Mesenchymal stem cell (in vitro differentiated cells and primary cell): Measurements from ENCODE around the gene SYNDIG1L.
"Not testable (repeated sequence)": the region's sequence is repeated elsewhere in the genome, so short reads cannot be mapped to it uniquely, and the experiment has no call there.

Source experiments
- DNase-seq: peaks from one replicate; pipeline ENCODE4 v3.0.0-alpha.2; 2013
- H2AFZ ChIP-seq: one replicate; pipeline ENCODE4 v1.6.1; 2013; ENCODE audit warnings: low read depth, mild to moderate bottlenecking, control low read depth, inconsistent platforms, low read length, moderate library complexity
- H2AK5ac ChIP-seq: 2 replicates; pipeline ENCODE4 v1.6.1; 2013; ENCODE audit warnings: low read length, moderate library complexity, mild to moderate bottlenecking, inconsistent platforms; ENCODE audit not compliant: severe bottlenecking
- H2BK120ac ChIP-seq: one replicate; pipeline ENCODE4 v1.6.1; 2013; ENCODE audit warnings: low read depth, mild to moderate bottlenecking, inconsistent platforms, low read length, moderate library complexity
- H2BK12ac ChIP-seq, 2 experiments: one replicate each; pipeline ENCODE4 v1.6.1; 2013; ENCODE audit warnings: inconsistent platforms in 2 of 2, low read length in 2 of 2, mild to moderate bottlenecking in 2 of 2, moderate library complexity in 2 of 2, control low read depth in 1 of 2
- H2BK15ac ChIP-seq: one replicate; pipeline ENCODE4 v1.6.1; 2013; ENCODE audit warnings: mild to moderate bottlenecking, low read depth, inconsistent platforms; ENCODE audit not compliant: poor library complexity, severe bottlenecking
- H2BK5ac ChIP-seq: 2 replicates; pipeline ENCODE4 v1.6.1; 2013; ENCODE audit warnings: low read depth, mild to moderate bottlenecking, low read length, control low read depth, inconsistent platforms; ENCODE audit not compliant: poor library complexity, severe bottlenecking
- H3K14ac ChIP-seq, 2 experiments: one replicate each; pipeline ENCODE4 v1.6.1; 2013; ENCODE audit warnings: inconsistent platforms in 2 of 2, low read length in 2 of 2, control low read depth in 1 of 2, mild to moderate bottlenecking in 1 of 2, moderate library complexity in 1 of 2
- H3K18ac ChIP-seq, 2 experiments: one replicate each; pipeline ENCODE4 v1.6.1; 2013; ENCODE audit warnings: inconsistent platforms in 2 of 2, low read length in 2 of 2, control low read depth in 1 of 2, low read depth in 1 of 2, mild to moderate bottlenecking in 1 of 2
- H3K23ac ChIP-seq, 2 experiments: one replicate each; pipeline ENCODE4 v1.6.1; 2013; ENCODE audit warnings: inconsistent platforms in 2 of 2, low read length in 2 of 2, mild to moderate bottlenecking in 2 of 2, moderate library complexity in 2 of 2, control low read depth in 1 of 2
- H3K27ac ChIP-seq: 2 replicates; pipeline ENCODE4 v1.5.1; 2013; ENCODE audit warnings: mild to moderate bottlenecking, moderate library complexity, low read length, control low read depth, inconsistent platforms; ENCODE audit not compliant: poor library complexity, severe bottlenecking
- H3K27me3 ChIP-seq, 2 experiments: 2 replicates each; pipeline versions ENCODE4 v1.6.1 to v1.7.0; 2013; ENCODE audit warnings: low read length in 2 of 2, mild to moderate bottlenecking in 2 of 2, moderate library complexity in 2 of 2, control low read depth in 1 of 2, inconsistent platforms in 1 of 2; ENCODE audit not compliant: control insufficient read depth in 1 of 2, insufficient read depth in 1 of 2
- H3K36me3 ChIP-seq, 2 experiments: 2 replicates each; pipeline versions ENCODE4 v1.6.1 to v1.7.0; 2013; ENCODE audit warnings: low read length in 2 of 2, control low read depth in 1 of 2, inconsistent platforms in 1 of 2, low read depth in 1 of 2, mild to moderate bottlenecking in 1 of 2; ENCODE audit not compliant: insufficient read depth in 2 of 2, control insufficient read depth in 1 of 2
- H3K4ac ChIP-seq, 2 experiments: one replicate each; pipeline ENCODE4 v1.6.1; 2013; ENCODE audit warnings: inconsistent platforms in 2 of 2, low read length in 2 of 2, mild to moderate bottlenecking in 2 of 2, moderate library complexity in 2 of 2, control low read depth in 1 of 2, low read depth in 1 of 2
- H3K4me1 ChIP-seq: 2 replicates; pipeline ENCODE4 v1.6.1; 2013; ENCODE audit warnings: low read depth, low read length, control low read depth; ENCODE audit not compliant: control insufficient read depth, insufficient read depth
- H3K4me2 ChIP-seq: 2 replicates; pipeline ENCODE4 v1.6.1; 2013; ENCODE audit warnings: low read length, mild to moderate bottlenecking, inconsistent platforms; ENCODE audit not compliant: poor library complexity, severe bottlenecking
- H3K4me3 ChIP-seq, 2 experiments: 2 replicates each; pipeline versions ENCODE4 v1.5.1 to v1.7.0; 2013; ENCODE audit warnings: low read length in 2 of 2, mild to moderate bottlenecking in 2 of 2, control low read depth in 1 of 2, low read depth in 1 of 2; ENCODE audit not compliant: insufficient read depth in 1 of 2
- H3K79me1 ChIP-seq: replicated peaks from 2 replicates; pipeline ENCODE4 v1.6.1; 2013; ENCODE audit warnings: mild to moderate bottlenecking, control low read depth, low read length, inconsistent platforms; ENCODE audit not compliant: poor library complexity, severe bottlenecking
- H3K9ac ChIP-seq: 2 replicates; pipeline ENCODE4 v1.7.0; 2013; ENCODE audit warnings: mild to moderate bottlenecking, low read length, moderate library complexity
- H3K9me3 ChIP-seq: 2 replicates; pipeline ENCODE4 v1.7.0; 2013; ENCODE audit warnings: mild to moderate bottlenecking, low read length; ENCODE audit not compliant: control insufficient read depth
- H4K8ac ChIP-seq: one replicate; pipeline ENCODE4 v1.6.1; 2013; ENCODE audit warnings: inconsistent platforms, mild to moderate bottlenecking, low read length, moderate library complexity
- H4K91ac ChIP-seq: one replicate; pipeline ENCODE4 v1.6.1; 2013; ENCODE audit warnings: mild to moderate bottlenecking, low read length, inconsistent platforms
- WGBS: methylation state at CpG from one replicate; pipeline ENCODE4 v1.1.7; 2013; ENCODE audit warnings: mixed read lengths; 5-methylcytosine and 5-hydroxymethylcytosine counted together

Gene SYNDIG1L

DNA sequence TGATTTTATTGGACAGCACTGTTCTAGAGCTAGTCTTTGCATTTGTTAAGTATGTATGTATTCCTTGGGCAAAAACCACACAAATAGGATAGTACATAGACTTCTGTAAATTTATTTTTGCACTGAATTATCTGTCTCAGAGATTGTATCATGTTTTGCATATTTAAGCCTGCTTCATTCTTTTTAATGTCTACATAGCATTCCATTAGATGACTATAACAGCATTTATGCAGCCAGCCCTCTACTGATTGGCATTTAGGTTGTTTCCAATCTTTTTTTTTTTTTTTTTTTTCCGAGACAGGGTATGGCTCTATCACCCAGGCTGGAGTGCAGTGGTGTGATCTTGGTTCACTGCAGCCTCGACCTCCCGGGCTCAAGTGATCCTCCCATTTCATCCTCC, 34.5 kb downstream of the SYNDIG1L start:
- H4K8ac ChIP-seq = no peak overlapping the region
- no peak overlapping the region for H3K4me3 ChIP-seq
- H2BK12ac ChIP-seq = no peak overlapping the region
- no peak overlapping the region for H3K23ac ChIP-seq
- peaks cover 55 to 72% of the 10 kb centered on the region in 2 experiments for H3K27me3 ChIP-seq
- no peak overlapping the region for H3K18ac ChIP-seq
- H3K4me1 ChIP-seq = no peaks in the 10 kb centered on the region
- no peaks in the 10 kb centered on the region for H3K9me3 ChIP-seq
- H2BK5ac ChIP-seq = no peak overlapping the region
- H4K91ac ChIP-seq = no peak overlapping the region
- H2AK5ac ChIP-seq = no peak overlapping the region
- no peak overlapping the region for H2BK120ac ChIP-seq
- H3K9ac ChIP-seq = no peak overlapping the region
- no peak overlapping the region for H2BK15ac ChIP-seq
- no peak overlapping the region for H3K4ac ChIP-seq
- no peaks in the 10 kb centered on the region for H3K79me1 ChIP-seq
- no peak overlapping the region for H3K14ac ChIP-seq
- DNase-seq = no peak
- no peaks in the 10 kb centered on the region for H3K36me3 ChIP-seq
- H2AFZ ChIP-seq = no peak overlapping the region
- no peak overlapping the region for H3K4me2 ChIP-seq
- 17% methylated on average over 1 of the region's 3 CpGs for WGBS
- no peak overlapping the region for H3K27ac ChIP-seq

DNA sequence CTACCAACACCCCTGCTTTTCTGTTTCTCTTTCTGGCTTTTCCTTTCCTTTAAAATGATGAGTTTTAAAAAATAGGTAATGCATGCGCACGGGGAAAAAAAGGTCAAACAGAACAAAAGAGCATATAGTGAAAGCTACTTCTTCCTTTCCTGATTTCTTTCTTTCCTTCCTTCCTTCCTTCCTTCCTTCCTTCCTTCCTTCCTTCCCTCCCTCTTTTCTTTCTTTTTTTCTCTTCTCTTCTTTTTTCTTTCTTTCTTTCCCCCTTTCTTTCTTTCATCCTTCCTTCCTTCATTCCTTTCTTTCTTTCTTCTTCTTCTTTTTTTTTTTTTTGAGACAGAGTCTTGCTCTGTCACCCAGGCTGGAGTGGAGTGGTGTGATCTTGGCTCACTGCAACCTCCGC, 35.5 kb downstream of the SYNDIG1L start:
- H3K14ac ChIP-seq, H3K9me3 ChIP-seq, H2BK5ac ChIP-seq, H3K79me1 ChIP-seq, H3K18ac ChIP-seq, H2BK15ac ChIP-seq, H3K36me3 ChIP-seq, DNase-seq, H3K4me3 ChIP-seq, H3K4ac ChIP-seq, H3K9ac ChIP-seq, H3K4me2 ChIP-seq, H3K4me1 ChIP-seq, H3K27ac ChIP-seq, H2BK120ac ChIP-seq, H3K23ac ChIP-seq, H4K8ac ChIP-seq, H4K91ac ChIP-seq, H2AK5ac ChIP-seq, H2AFZ ChIP-seq, H2BK12ac ChIP-seq: not testable (repeated sequence)
- H3K27me3 ChIP-seq = peaks cover 50 to 68% of the 10 kb centered on the region in 2 experiments
- WGBS = 88% methylated on average over 3 of the region's 3 CpGs

GRCh38 chr14:74389980-74390379, 36.0 kb downstream of the SYNDIG1L start:
- no peaks in the 10 kb centered on the region for H3K4me1 ChIP-seq
- H3K4me3 ChIP-seq = no peak overlapping the region
- peaks cover 45 to 63% of the 10 kb centered on the region in 2 experiments for H3K27me3 ChIP-seq
- no peak overlapping the region for H3K23ac ChIP-seq
- H3K4ac ChIP-seq = no peak overlapping the region
- H2BK12ac ChIP-seq = no peak overlapping the region
- no peak overlapping the region for H3K9ac ChIP-seq
- no peak overlapping the region for H4K91ac ChIP-seq
- no peak overlapping the region for H2BK5ac ChIP-seq
- 66% methylated on average over 7 of the region's 7 CpGs for WGBS
- H2AFZ ChIP-seq = no peak overlapping the region
- H3K18ac ChIP-seq = no peak overlapping the region
- no peak overlapping the region for H3K14ac ChIP-seq
- H4K8ac ChIP-seq = no peak overlapping the region
- no peak for DNase-seq
- H3K79me1 ChIP-seq = no peaks in the 10 kb centered on the region
- H3K9me3 ChIP-seq = no peaks in the 10 kb centered on the region
- no peak overlapping the region for H2BK120ac ChIP-seq
- no peak overlapping the region for H3K27ac ChIP-seq
- H2AK5ac ChIP-seq = no peak overlapping the region
- no peak overlapping the region for H2BK15ac ChIP-seq
- no peaks in the 10 kb centered on the region for H3K36me3 ChIP-seq
- no peak overlapping the region for H3K4me2 ChIP-seq

DNA sequence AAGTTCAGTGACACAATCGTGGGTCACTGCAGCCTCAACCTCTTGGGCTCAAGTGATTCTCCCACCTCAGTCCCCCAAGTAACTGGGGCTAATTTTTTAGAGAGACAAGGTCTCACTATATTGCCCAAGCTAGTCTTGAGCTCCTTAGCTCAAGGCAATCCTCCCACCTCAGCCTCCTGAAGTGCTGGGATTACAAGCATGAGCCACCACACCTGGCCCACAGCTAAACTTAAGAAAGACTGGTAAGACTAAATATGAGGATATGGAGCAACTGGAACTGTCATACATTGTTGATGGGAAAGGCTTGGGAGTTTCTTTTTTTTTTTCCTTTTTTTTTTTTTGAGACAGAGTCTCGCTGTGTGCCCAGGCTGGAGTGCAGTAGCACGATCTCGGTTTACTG, 43.8 kb downstream of the SYNDIG1L start:
- Histone ChIP-seq H3K27ac (no peak overlapping the region), H3K4me1 (peaks cover 1% of the 10 kb centered on the region), H3K14ac (no peak overlapping the region), H3K27me3 (peaks cover 9 to 16% of the 10 kb centered on the region in 2 experiments), H2BK12ac (no peak overlapping the region), H3K79me1 (no peaks in the 10 kb centered on the region), H2BK5ac (no peak overlapping the region), H3K4me2 (no peak overlapping the region), H2BK120ac (no peak overlapping the region), H2BK15ac (no peak overlapping the region), H3K9ac (no peak overlapping the region), H3K9me3 (no peaks in the 10 kb centered on the region), H3K18ac (no peak overlapping the region), H2AFZ (no peak overlapping the region), H3K4me3 (no peak overlapping the region), H3K23ac (no peak overlapping the region), H2AK5ac (no peak overlapping the region), H3K4ac (no peak overlapping the region), H4K8ac (no peak overlapping the region), H4K91ac (no peak overlapping the region), H3K36me3 (no peaks in the 10 kb centered on the region)
- WGBS = 87% methylated on average over 4 of the region's 4 CpGs
- no peak for DNase-seq
